HepG2 (cell line): Measurements from ENCODE around the gene JUND. TPM values are rescaled to one million over a fixed set of nuclear protein-coding genes. Genes with fewer than 3 reads are reported as not detected.

ENCODE experiments used
- AGO2 ChIP-seq: fragments of 200-400 bp; formaldehyde crosslinking; optimal IDR thresholded peaks from 2 replicates; pipeline ENCODE3; 2017; ENCODE audit warnings: mild to moderate bottlenecking, low read depth, low read length, moderate library complexity
- ARID4A ChIP-seq: sonication (generic); formaldehyde crosslinking; IDR thresholded peaks from 2 replicates; pipeline ENCODE4 v1.5.0; 2020; ENCODE audit warnings: mild to moderate bottlenecking, missing genetic modification reagents, borderline replicate concordance
- CENPT ChIP-seq: sonication (generic); formaldehyde crosslinking; IDR thresholded peaks from 2 replicates; pipeline ENCODE4 v1.8.0; 2022; ENCODE audit warnings: low read depth, mild to moderate bottlenecking, moderate library complexity, missing genetic modification reagents
- CHD4 ChIP-seq: fragments of 200-600 bp; sonication (generic); IDR thresholded peaks from 2 replicates; pipeline ENCODE4 v1.7.0; 2017; ENCODE audit warnings: mild to moderate bottlenecking, low read length, borderline replicate concordance
- ETV6 ChIP-seq: sonication (generic); formaldehyde crosslinking; conservative IDR thresholded peaks from 2 replicates; pipeline ENCODE4 v1.4.0; 2020; ENCODE audit warnings: missing genetic modification reagents
- HMG20B ChIP-seq: conservative IDR thresholded peaks from 2 replicates; pipeline ENCODE4 v1.6.1; 2016; ENCODE audit warnings: missing genetic modification reagents, missing compliant biosample characterization
- MAFG ChIP-seq: sonication (generic); formaldehyde crosslinking; IDR thresholded peaks from 2 replicates; pipeline ENCODE4 v1.5.1; 2020; ENCODE audit warnings: mild to moderate bottlenecking, missing genetic modification reagents
- NR2F1 ChIP-seq, 2 experiments: fragments of 450-650 bp in 1 of 2; formaldehyde crosslinking in 1 of 2; IDR thresholded peaks; 2 replicates each; pipeline versions ENCODE4 v1.5.0 to v1.6.1; 2016 to 2020; ENCODE audit warnings: mild to moderate bottlenecking in 1 of 2, missing compliant biosample characterization in 1 of 2, missing genetic modification reagents in 1 of 2, moderate library complexity in 1 of 2
- RARG ChIP-seq: sonication (generic); formaldehyde crosslinking; IDR thresholded peaks from 2 replicates; pipeline ENCODE4 v1.4.0; 2020; ENCODE audit warnings: low read depth, mild to moderate bottlenecking, missing genetic modification reagents
- ZBTB40 ChIP-seq, 2 experiments: fragments of 450-650 bp in 1 of 2; sonication (generic) in 1 of 2; formaldehyde crosslinking in 1 of 2; IDR thresholded peaks; 2 replicates each; pipeline versions ENCODE4 v1.6.1 to v1.8.0; 2016 to 2022; ENCODE audit warnings: antibody characterized with exemption in 1 of 2, mild to moderate bottlenecking in 1 of 2, missing genetic modification reagents in 1 of 2
- ZNF263 ChIP-seq: sonication (generic); formaldehyde crosslinking; IDR thresholded peaks from 2 replicates; pipeline ENCODE4 v1.4.0; 2020; ENCODE audit warnings: missing genetic modification reagents
- ZNF597 ChIP-seq: sonication (generic); formaldehyde crosslinking; IDR thresholded peaks from 2 replicates; pipeline ENCODE4 v1.5.0; 2020; ENCODE audit warnings: missing genetic modification reagents
- ZNF781 ChIP-seq: sonication (generic); formaldehyde crosslinking; IDR thresholded peaks from 2 replicates; pipeline ENCODE4 v1.5.1; 2020; ENCODE audit warnings: borderline replicate concordance, mild to moderate bottlenecking, missing genetic modification reagents; ENCODE audit errors: not compliant biosample characterization
- polyA plus RNA-seq, 8 experiments: library from polyadenylated mRNA; depleted of rRNA in 3 of 8; stranded (reverse) in 7 of 8; unstranded in 1 of 8; fragments of >200 nt; fragmentation: Illumina TruSeq in 4 of 8; extraction: Trizol in 4 of 8; gene quantifications; 2 replicates each; pipeline versions ENCODE4 v1.2.1 to v1.2.3, GENCODE V29; 2011 to 2016; ENCODE audit warnings: low read depth in 4 of 8, missing spikeins in 1 of 8, mixed read lengths in 1 of 8; ENCODE audit not compliant: insufficient read depth in 1 of 8
- total RNA-seq, 5 experiments: library from RNA; depleted of rRNA; stranded (reverse); fragments of >200 nt; fragmentation: Illumina TruSeq; extraction: Trizol; gene quantifications; 2 replicates each; pipeline ENCODE4 v1.2.3, GENCODE V29; 2016; ENCODE audit warnings: low read depth in 1 of 5

The JUND gene
- total and polyA plus RNA-seq, 2 of the 13 experiments (the other 11 are each of a cell fraction or from before 2014, with no cell fraction given) = 41.2 to 59.8 TPM

- TF ChIP-seq ZBTB40 (IDR thresholded peaks at IDR 0.05) = no peak
- no peak; the same call in 1 of the 2 replicates for TF ChIP-seq ZBTB40 (CRISPR knock-in tag; IDR thresholded peaks at IDR 0.05)
- no peak for TF ChIP-seq ZNF597 (CRISPR knock-in tag)
- TF ChIP-seq ZNF781 (CRISPR knock-in tag) = no peak
- TF ChIP-seq ETV6 (CRISPR knock-in tag) = peak; percentile 86; the same call in 1 of the 2 replicates
- no peak for TF ChIP-seq RARG (CRISPR knock-in tag)
- peak; percentile 63; the same call in 1 of the 2 replicates for TF ChIP-seq ARID4A (CRISPR knock-in tag)
- no peak for TF ChIP-seq CHD4
- no peak; the same call in 1 of the 2 replicates for TF ChIP-seq ZNF263 (CRISPR knock-in tag)
- no peak for TF ChIP-seq MAFG (CRISPR knock-in tag)
- no peak for TF ChIP-seq CENPT
- peak; percentile 46 to 52; a peak in 1 of 4 replicates for TF ChIP-seq NR2F1 (CRISPR knock-in tag; IDR thresholded peaks at IDR 0.05)
- TF ChIP-seq HMG20B (CRISPR knock-in tag) = no peak
- TF ChIP-seq AGO2 = peak; percentile 68
Observed at GRCh38 chr19:18317961-18318800, 36.8 kb upstream of the JUND start (continued).
